ENCODE data around the gene ST6GALNAC6.
"Not testable (repeated sequence)": the region's sequence is repeated elsewhere in the genome, so short reads cannot be mapped to it uniquely, and the experiment has no call there.

Gene ST6GALNAC6

GRCh38 chr9:127893392-127893791 lies 6.0 kb downstream of the ST6GALNAC6 start:
- no peak for DNase-seq (ENCODE audit: low read depth)

GRCh38 chr9:127892831-127893230 lies 6.6 kb downstream of the ST6GALNAC6 start:
- DNase-seq (ENCODE audit: low read depth): no peak

- DNase-seq (ENCODE audit: low read depth): no peak
These were observed 9.3 kb downstream of the ST6GALNAC6 start for GRCh38 chr9:127890053-127890452.

- DNase-seq (ENCODE audit: low read depth): no peak
These were observed 11.6 kb downstream of the ST6GALNAC6 start for GRCh38 chr9:127887792-127888191.

- DNase-seq (ENCODE audit: low read depth): no peak
These were observed 12.9 kb downstream of the ST6GALNAC6 start for GRCh38 chr9:127886401-127886972.

GRCh38 chr9:127885508-127886281 lies 13.7 kb downstream of the ST6GALNAC6 start:
- DNase-seq (ENCODE audit: low read depth): no peak

- no peak for DNase-seq (ENCODE audit: low read depth)
These were observed 14.4 kb downstream of the ST6GALNAC6 start for GRCh38 chr9:127884976-127885490.

- no peak for DNase-seq (ENCODE audit: low read depth)
These were observed 14.9 kb downstream of the ST6GALNAC6 start for GRCh38 chr9:127884427-127884911.

GRCh38 chr9:127883959-127884358 lies 15.4 kb downstream of the ST6GALNAC6 start:
- DNase-seq (ENCODE audit: low read depth): no peak

- DNase-seq (ENCODE audit: low read depth): not testable (repeated sequence)
These were observed 17.7 kb downstream of the ST6GALNAC6 start for GRCh38 chr9:127881715-127882114.

- no peak for DNase-seq (ENCODE audit: low read depth)
These were observed 19.3 kb downstream of the ST6GALNAC6 start for GRCh38 chr9:127880143-127880542.

GRCh38 chr9:127878652-127879390 lies 20.6 kb downstream of the ST6GALNAC6 start:
- DNase-seq (ENCODE audit: low read depth): no peak

- no peak for DNase-seq (ENCODE audit: low read depth)
These were observed 21.3 kb downstream of the ST6GALNAC6 start for GRCh38 chr9:127878001-127878651.

GRCh38 chr9:127877566-127877998 lies 21.8 kb downstream of the ST6GALNAC6 start, which contains the start of gene AK1:
Gene AK1 (minus strand): TSS chr9:127877675. CDS start chr9:127874617, 3,058 bp downstream.
- no peak for DNase-seq (ENCODE audit: low read depth)

- DNase-seq (ENCODE audit: low read depth): no peak
These were observed 22.4 kb downstream of the ST6GALNAC6 start for GRCh38 chr9:127876764-127877562.

- no peak for DNase-seq (ENCODE audit: low read depth)
These were observed 23.2 kb downstream of the ST6GALNAC6 start for GRCh38 chr9:127876026-127876763.

- DNase-seq (ENCODE audit: low read depth): no peak
These were observed 24.0 kb downstream of the ST6GALNAC6 start for GRCh38 chr9:127875306-127875966.

GRCh38 chr9:127874301-127875221 lies 24.8 kb downstream of the ST6GALNAC6 start:
- DNase-seq (ENCODE audit: low read depth): no peak

GRCh38 chr9:127873886-127874285 lies 25.5 kb downstream of the ST6GALNAC6 start:
- DNase-seq (ENCODE audit: low read depth): no peak

Measured in stimulated activated CD8-positive, alpha-beta memory T cell treated with anti-CD3 and anti-CD28 coated beads, Interleukin-15, amount 100 ng/mL, for 24 hours (primary cell).